MM.1S (cell line): ENCODE results near the gene AP2A2.

Experiments
- EZH2 ChIP-seq: fragments of 300-600 bp; sonication (generic); optimal IDR thresholded peaks from 2 replicates; pipeline ENCODE3; 2017; ENCODE audit warnings: low read depth, mild to moderate bottlenecking, antibody characterized with exemption, low read length, mixed read lengths
- EZH2phosphoT487 ChIP-seq: fragments of 300-600 bp; sonication (generic); IDR thresholded peaks from 2 replicates; pipeline ENCODE4 v1.6.1; 2018; ENCODE audit warnings: antibody characterized with exemption, low read length
- TF ChIP-seq, protein P1 (sequence below): fragments of 300-600 bp; sonication (generic); IDR thresholded peaks from 2 replicates; pipeline ENCODE4 v1.5.1; 2016; ENCODE audit warnings: antibody characterized with exemption, low read length, mixed read lengths

DNA sequence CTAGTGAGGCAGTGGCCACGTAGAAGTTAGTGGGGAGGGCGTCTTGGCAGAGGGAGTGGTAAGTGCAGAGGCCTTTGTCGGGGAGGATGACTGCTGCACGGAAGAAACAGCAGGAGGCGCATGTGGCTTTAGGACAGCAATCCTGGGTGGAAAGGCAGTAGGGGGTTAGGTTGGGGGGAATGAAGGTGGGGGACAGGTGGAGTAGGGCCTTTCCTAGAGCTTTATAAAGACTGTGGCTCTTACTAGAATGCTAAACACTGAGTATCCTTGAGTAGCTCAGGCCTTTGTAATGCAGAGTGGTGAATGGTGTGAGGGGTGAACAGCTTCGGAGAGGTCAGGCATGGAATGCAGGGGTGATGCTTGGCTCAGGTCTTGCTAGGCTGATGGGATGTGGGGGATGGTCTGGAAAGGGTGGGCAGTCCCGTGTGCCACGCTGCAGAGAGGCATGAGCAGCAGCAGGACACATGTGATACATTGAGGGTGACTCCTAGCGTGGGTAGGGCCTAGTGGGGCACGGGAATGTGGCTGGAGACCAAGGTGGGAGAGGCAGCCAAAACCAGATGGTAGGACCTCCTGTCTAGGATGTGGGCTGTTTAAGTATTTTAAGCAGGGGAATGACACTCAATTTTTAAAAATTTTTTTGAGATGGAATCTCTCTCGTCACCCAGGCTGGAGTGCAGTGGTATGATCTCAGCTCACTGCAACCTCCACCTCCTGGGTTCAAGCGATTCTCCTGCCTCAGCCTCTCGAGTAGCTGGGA is 19.2 kb downstream of the AP2A2 start:
- TF ChIP-seq, protein P1, sequence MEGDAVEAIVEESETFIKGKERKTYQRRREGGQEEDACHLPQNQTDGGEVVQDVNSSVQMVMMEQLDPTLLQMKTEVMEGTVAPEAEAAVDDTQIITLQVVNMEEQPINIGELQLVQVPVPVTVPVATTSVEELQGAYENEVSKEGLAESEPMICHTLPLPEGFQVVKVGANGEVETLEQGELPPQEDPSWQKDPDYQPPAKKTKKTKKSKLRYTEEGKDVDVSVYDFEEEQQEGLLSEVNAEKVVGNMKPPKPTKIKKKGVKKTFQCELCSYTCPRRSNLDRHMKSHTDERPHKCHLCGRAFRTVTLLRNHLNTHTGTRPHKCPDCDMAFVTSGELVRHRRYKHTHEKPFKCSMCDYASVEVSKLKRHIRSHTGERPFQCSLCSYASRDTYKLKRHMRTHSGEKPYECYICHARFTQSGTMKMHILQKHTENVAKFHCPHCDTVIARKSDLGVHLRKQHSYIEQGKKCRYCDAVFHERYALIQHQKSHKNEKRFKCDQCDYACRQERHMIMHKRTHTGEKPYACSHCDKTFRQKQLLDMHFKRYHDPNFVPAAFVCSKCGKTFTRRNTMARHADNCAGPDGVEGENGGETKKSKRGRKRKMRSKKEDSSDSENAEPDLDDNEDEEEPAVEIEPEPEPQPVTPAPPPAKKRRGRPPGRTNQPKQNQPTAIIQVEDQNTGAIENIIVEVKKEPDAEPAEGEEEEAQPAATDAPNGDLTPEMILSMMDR, result no peak
- TF ChIP-seq EZH2 (no peak), EZH2phosphoT487 (no peak)
